ENCODE data around the gene TFF1.

GRCh38 chr21:42374864-42375499, 8.6 kb upstream of the TFF1 start:
- no peak for TF ChIP-seq CTCF (conservative IDR thresholded peaks at IDR 0.05; ENCODE audit: low read depth, low read length)
- TF ChIP-seq EZH2phosphoT487 (IDR thresholded peaks at IDR 0.05; ENCODE audit: borderline replicate concordance, low read length): no peak
- no peak for TF ChIP-seq EZH2 (IDR thresholded peaks at IDR 0.05; ENCODE audit: low read length, unreplicated experiment)

Data from PC-3 (cell line).